GM12878 (cell line): ENCODE data around the gene TSC22D3. TPM values are rescaled to one million over a fixed set of nuclear protein-coding genes. Genes with fewer than 3 reads are reported as not detected.

Source experiments
- ATAC-seq: fragments of 200-7000 bp; cut with Tn5 transposase; 3 replicates; pipeline ENCODE4 v1.9.1; 2020; ENCODE audit warnings: mild to moderate bottlenecking, moderate library complexity
- BruUV-seq: library from RNA; stranded (reverse); fragments of 400-500 nt; replicated peaks from 2 replicates; lab custom pipeline; 2021; lab: Mats Ljungman, UMichigan
- CTCF ChIA-PET: fragments of 300-600 bp; sonication (Branson Sonifier 250); formaldehyde crosslinking; extraction: SDS; loops from one replicate; lab custom pipeline; 2021; ENCODE audit warnings: inconsistent platforms; lab: Yijun Ruan, JAX
- POLR2A ChIA-PET: fragments of 350-600 bp; formaldehyde crosslinking; extraction: SDS; loops from one replicate; lab custom pipeline; 2021; ENCODE audit warnings: inconsistent platforms; lab: Charles Lee
- RAD21 ChIA-PET: fragments of 300-600 bp; sonication (Branson Sonifier 250); formaldehyde crosslinking; loops from one replicate; lab custom pipeline; 2023; ENCODE audit warnings: antibody characterized with exemption; ENCODE audit not compliant: unreplicated experiment; lab: Charles Lee
- SMC1A ChIA-PET: fragments of 300-600 bp; sonication (Branson Sonifier 250); formaldehyde crosslinking; loops from one replicate; lab custom pipeline; 2023; ENCODE audit not compliant: unreplicated experiment, uncharacterized antibody; lab: Charles Lee
- DNase-seq: peaks from one replicate; pipeline ENCODE4 v3.0.0-alpha.2; 2011; ENCODE audit warnings: low read depth, low spot score
- FAIRE-seq: peaks from 3 replicates; lab custom pipeline; 2011; peaks lifted over from hg19 to GRCh38; lab: Jason Lieb, UNC
- H2AFZ ChIP-seq: 2 replicates; pipeline ENCODE4 v1.6.0; 2011; ENCODE audit warnings: low read depth, low read length, control low read depth; ENCODE audit not compliant: control insufficient read depth
- H3K27ac ChIP-seq: 2 replicates; pipeline ENCODE4 v1.5.1; 2011; ENCODE audit warnings: control low read depth; ENCODE audit not compliant: control insufficient read depth, insufficient read depth
- H3K27me3 ChIP-seq, 2 experiments: replicated peaks in 1 of 2; 2 replicates each; pipeline versions ENCODE4 v1.6.0 to v1.6.1; 2011; ENCODE audit warnings: low read length in 1 of 2; ENCODE audit not compliant: control insufficient read depth in 2 of 2, insufficient read depth in 2 of 2
- H3K36me3 ChIP-seq, 2 experiments: 2 replicates each; pipeline ENCODE4 v1.5.1; 2011; ENCODE audit warnings: low read length in 1 of 2; ENCODE audit not compliant: control insufficient read depth in 2 of 2, insufficient read depth in 2 of 2
- H3K4me1 ChIP-seq: 2 replicates; pipeline ENCODE4 v1.6.1; 2011; ENCODE audit warnings: mild to moderate bottlenecking, low read length, moderate library complexity, mixed read lengths; ENCODE audit not compliant: control insufficient read depth, insufficient read depth
- H3K4me2 ChIP-seq: 2 replicates; pipeline ENCODE4 v1.6.0; 2011; ENCODE audit warnings: control low read depth; ENCODE audit not compliant: control insufficient read depth, insufficient read depth
- H3K4me3 ChIP-seq: fragments of 200-600 bp; sonication (generic); 2 replicates; pipeline ENCODE4 v1.5.1; 2016
- H3K79me2 ChIP-seq: 2 replicates; pipeline ENCODE4 v1.6.0; 2011; ENCODE audit warnings: low read length; ENCODE audit not compliant: control insufficient read depth, insufficient read depth
- H3K9ac ChIP-seq: 2 replicates; pipeline ENCODE4 v1.8.0; 2011; ENCODE audit warnings: low read length, control low read depth, mixed read lengths; ENCODE audit not compliant: control insufficient read depth, insufficient read depth
- H3K9me3 ChIP-seq: replicated peaks from 3 replicates; pipeline ENCODE4 v1.5.1; 2011; ENCODE audit warnings: mild to moderate bottlenecking, low read length; ENCODE audit not compliant: control insufficient read depth, insufficient read depth
- H4K20me1 ChIP-seq: 2 replicates; pipeline ENCODE4 v1.6.0; 2011; ENCODE audit not compliant: control insufficient read depth, insufficient read depth
- BCL3 ChIP-seq: IDR thresholded peaks from 2 replicates; pipeline ENCODE4 v1.6.1; 2011; ENCODE audit warnings: borderline replicate concordance, low read depth, mild to moderate bottlenecking, moderate library complexity, low read length; ENCODE audit not compliant: insufficient read depth, poor library complexity, severe bottlenecking
- HDAC2 ChIP-seq: fragments of 200-600 bp; sonication (generic); IDR thresholded peaks from 2 replicates; pipeline ENCODE4 v1.6.1; 2017
- IRF3 ChIP-seq: fragments of 450-650 bp; IDR thresholded peaks from 2 replicates; pipeline ENCODE4 v1.6.1; 2014; ENCODE audit warnings: mild to moderate bottlenecking
- LARP7 ChIP-seq: fragments of 450-650 bp; IDR thresholded peaks from 2 replicates; pipeline ENCODE4 v1.6.1; 2017; ENCODE audit warnings: mild to moderate bottlenecking
- MTA3 ChIP-seq: IDR thresholded peaks from 2 replicates; pipeline ENCODE4 v1.6.1; 2012; ENCODE audit warnings: low read length, inconsistent platforms, borderline replicate concordance
- MYB ChIP-seq: fragments of 150-350 bp; IDR thresholded peaks from 2 replicates; pipeline ENCODE4 v1.6.1; 2014; ENCODE audit warnings: mild to moderate bottlenecking, low read depth, low read length, borderline replicate concordance
- NBN ChIP-seq: fragments of 450-650 bp; IDR thresholded peaks from 2 replicates; pipeline ENCODE4 v1.6.1; 2016
- NFYB ChIP-seq: IDR thresholded peaks from 2 replicates; pipeline ENCODE4 v1.6.1; 2011; ENCODE audit warnings: low read depth, mild to moderate bottlenecking, low read length, improper control_type of control experiment, moderate library complexity; ENCODE audit not compliant: insufficient read depth
- SKIL ChIP-seq: fragments of 450-650 bp; IDR thresholded peaks from 2 replicates; pipeline ENCODE4 v1.6.1; 2017; ENCODE audit warnings: mild to moderate bottlenecking, low read depth, inconsistent platforms; ENCODE audit not compliant: poor library complexity, severe bottlenecking
- STAT1 ChIP-seq: fragments of 450-650 bp; conservative IDR thresholded peaks from 2 replicates; pipeline ENCODE4 v1.6.1; 2014; ENCODE audit warnings: antibody characterized with exemption, mild to moderate bottlenecking
- WGBS: methylation state at CpG from one replicate; pipeline ENCODE4 v1.1.6; 2016; ENCODE audit warnings: low lambda C conversion rate; ENCODE audit not compliant: insufficient replicate concordance, insufficient coverage; ENCODE audit errors: missing lambda C conversion rate; 5-methylcytosine and 5-hydroxymethylcytosine counted together
- in situ Hi-C: fragments of 300-500 bp; cut with MboI; formaldehyde crosslinking; loops from 9 replicates; pipeline ENCODE4 v1.14.3; 2018; ENCODE audit warnings: mixed read lengths
- intact Hi-C: fragments of 100-400 bp; cut with micrococcal nuclease; formaldehyde crosslinking; loops from one replicate; pipeline ENCODE4 v1.14.2; 2022; ENCODE audit not compliant: unreplicated experiment
- polyA plus RNA-seq, 11 experiments: library from polyadenylated mRNA; depleted of rRNA in 4 of 11; unstranded in 6 of 11; stranded (reverse) in 5 of 11; fragments of >200 nt; fragmentation: Nextera tagmentation in 4 of 11; fragmentation: Illumina TruSeq in 1 of 11; extraction: Ambion mirVana in 4 of 11; extraction: Trizol in 1 of 11; gene quantifications; 1 replicate in 1 of 11; 2 replicates in 10 of 11; pipeline versions ENCODE4 v1.2.1 to v1.2.3, GENCODE V29; 2011 to 2016; ENCODE audit warnings: inconsistent platforms in 2 of 11, missing spikeins in 2 of 11, low read depth in 1 of 11
- total RNA-seq, 4 experiments: library from RNA; depleted of rRNA in 3 of 4; stranded (reverse); fragments of >200 nt in 3 of 4; fragmentation: Illumina TruSeq in 1 of 4; extraction: Trizol in 1 of 4; gene quantifications; 2 replicates each; pipeline versions ENCODE4 v1.2.1 to v1.2.3, GENCODE V29; 2013 to 2021
- TF ChIP-seq, protein P1 (sequence below): IDR thresholded peaks from 2 replicates; pipeline ENCODE4 v1.6.1; 2011; ENCODE audit warnings: borderline replicate concordance, low read depth, mild to moderate bottlenecking, moderate library complexity, mixed read lengths, low read length; ENCODE audit not compliant: insufficient read depth; ENCODE audit errors: extremely low read length
- TF ChIP-seq, protein P2 (sequence below): fragments of 450-650 bp; IDR thresholded peaks from 2 replicates; pipeline ENCODE4 v1.6.1; 2018; ENCODE audit warnings: mild to moderate bottlenecking, low read depth, moderate library complexity; ENCODE audit not compliant: partially characterized antibody
- TF ChIP-seq, protein P3 (sequence below): fragments of 450-650 bp; IDR thresholded peaks from 2 replicates; pipeline ENCODE4 v1.6.1; 2017; ENCODE audit warnings: borderline replicate concordance

Gene TSC22D3
- total and polyA plus RNA-seq, 10 of the 15 experiments (the other 5 are each of a cell fraction or from before 2014, with no cell fraction given), result 4.6 to 122 (median 16.1) TPM

GRCh38 chrX:107753187-107753586 is 22.4 kb downstream of the TSC22D3 start:
- Histone ChIP-seq H3K9ac (no peak overlapping the region), H3K27ac (no peak overlapping the region), H3K27me3 (no peaks in the 10 kb centered on the region), H3K4me3 (no peak overlapping the region), H3K4me1 (no peaks in the 10 kb centered on the region), H3K79me2 (no peaks in the 10 kb centered on the region), H2AFZ (no peak overlapping the region), H3K4me2 (no peak overlapping the region), H3K36me3 (no peaks in the 10 kb centered on the region), H3K9me3 (no peaks in the 10 kb centered on the region), H4K20me1 (no peaks in the 10 kb centered on the region)
- ATAC-seq (no peak), FAIRE-seq (no peak), DNase-seq (no peak)
- intact Hi-C loops (no loop called here), in situ Hi-C loops (no loop called here)
- no TSS peak for BruUV-seq
- POLR2A ChIA-PET, result interaction anchor here (1.9 kb wide), 1 partner anchor 12 kb away, joined by 5 read pairs; no protein-coding TSS in a partner anchor
- SMC1A ChIA-PET, result interaction anchor here (0.8 to 2.2 kb wide), 5 partner anchors 9 to 87 kb away, joined by 3 to 6 read pairs (median 5); no protein-coding TSS in a partner anchor
- TF ChIP-seq HDAC2, result no peak
- TF ChIP-seq STAT1, result no peak
- no peak for TF ChIP-seq NFYB
- TF ChIP-seq NBN, result no peak
- no peak for TF ChIP-seq IRF3
- TF ChIP-seq BCL3, result no peak
- TF ChIP-seq LARP7, result no peak
- no peak for TF ChIP-seq MTA3
- TF ChIP-seq, protein P1, sequence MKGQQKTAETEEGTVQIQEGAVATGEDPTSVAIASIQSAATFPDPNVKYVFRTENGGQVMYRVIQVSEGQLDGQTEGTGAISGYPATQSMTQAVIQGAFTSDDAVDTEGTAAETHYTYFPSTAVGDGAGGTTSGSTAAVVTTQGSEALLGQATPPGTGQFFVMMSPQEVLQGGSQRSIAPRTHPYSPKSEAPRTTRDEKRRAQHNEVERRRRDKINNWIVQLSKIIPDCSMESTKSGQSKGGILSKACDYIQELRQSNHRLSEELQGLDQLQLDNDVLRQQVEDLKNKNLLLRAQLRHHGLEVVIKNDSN, result no peak
- TF ChIP-seq, protein P2, sequence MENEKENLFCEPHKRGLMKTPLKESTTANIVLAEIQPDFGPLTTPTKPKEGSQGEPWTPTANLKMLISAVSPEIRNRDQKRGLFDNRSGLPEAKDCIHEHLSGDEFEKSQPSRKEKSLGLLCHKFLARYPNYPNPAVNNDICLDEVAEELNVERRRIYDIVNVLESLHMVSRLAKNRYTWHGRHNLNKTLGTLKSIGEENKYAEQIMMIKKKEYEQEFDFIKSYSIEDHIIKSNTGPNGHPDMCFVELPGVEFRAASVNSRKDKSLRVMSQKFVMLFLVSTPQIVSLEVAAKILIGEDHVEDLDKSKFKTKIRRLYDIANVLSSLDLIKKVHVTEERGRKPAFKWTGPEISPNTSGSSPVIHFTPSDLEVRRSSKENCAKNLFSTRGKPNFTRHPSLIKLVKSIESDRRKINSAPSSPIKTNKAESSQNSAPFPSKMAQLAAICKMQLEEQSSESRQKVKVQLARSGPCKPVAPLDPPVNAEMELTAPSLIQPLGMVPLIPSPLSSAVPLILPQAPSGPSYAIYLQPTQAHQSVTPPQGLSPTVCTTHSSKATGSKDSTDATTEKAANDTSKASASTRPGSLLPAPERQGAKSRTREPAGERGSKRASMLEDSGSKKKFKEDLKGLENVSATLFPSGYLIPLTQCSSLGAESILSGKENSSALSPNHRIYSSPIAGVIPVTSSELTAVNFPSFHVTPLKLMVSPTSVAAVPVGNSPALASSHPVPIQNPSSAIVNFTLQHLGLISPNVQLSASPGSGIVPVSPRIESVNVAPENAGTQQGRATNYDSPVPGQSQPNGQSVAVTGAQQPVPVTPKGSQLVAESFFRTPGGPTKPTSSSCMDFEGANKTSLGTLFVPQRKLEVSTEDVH, result no peak
- no peak for TF ChIP-seq SKIL
- TF ChIP-seq MYB, result no peak
- TF ChIP-seq, protein P3, sequence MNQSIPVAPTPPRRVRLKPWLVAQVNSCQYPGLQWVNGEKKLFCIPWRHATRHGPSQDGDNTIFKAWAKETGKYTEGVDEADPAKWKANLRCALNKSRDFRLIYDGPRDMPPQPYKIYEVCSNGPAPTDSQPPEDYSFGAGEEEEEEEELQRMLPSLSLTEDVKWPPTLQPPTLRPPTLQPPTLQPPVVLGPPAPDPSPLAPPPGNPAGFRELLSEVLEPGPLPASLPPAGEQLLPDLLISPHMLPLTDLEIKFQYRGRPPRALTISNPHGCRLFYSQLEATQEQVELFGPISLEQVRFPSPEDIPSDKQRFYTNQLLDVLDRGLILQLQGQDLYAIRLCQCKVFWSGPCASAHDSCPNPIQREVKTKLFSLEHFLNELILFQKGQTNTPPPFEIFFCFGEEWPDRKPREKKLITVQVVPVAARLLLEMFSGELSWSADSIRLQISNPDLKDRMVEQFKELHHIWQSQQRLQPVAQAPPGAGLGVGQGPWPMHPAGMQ, result no peak
- RAD21 ChIA-PET, result interaction anchor here (0.9 to 2.1 kb wide), 3 partner anchors 23 to 80 kb away, joined by 3 to 7 read pairs (median 3); partner anchors contain the start of genes NCBP2L and TSC22D3
- 45% methylated on average over 4 of the region's 4 CpGs for WGBS
- CTCF ChIA-PET, result interaction anchor here (0.8 to 1.7 kb wide), 5 partner anchors 15 to 34 kb away, joined by 3 to 5 read pairs (median 4); no protein-coding TSS in a partner anchor
